ENCODE measurements around the gene RTN4R. TPM values are rescaled to one million over a fixed set of nuclear protein-coding genes. Genes with fewer than 3 reads are reported as not detected.

The RTN4R gene
- total RNA-seq, 4 donors from 2014 or later = 5.0 to 12.9 TPM; not detected in 2

GRCh38 chr22:20256027-20256426, 12.1 kb downstream of the RTN4R start:
- intact Hi-C loops (cut with DNase I; ENCODE audit: low total_unique reads) = no loop called here
- Histone ChIP-seq H3K4me3 (no peak overlapping the region), H3K27me3 (no peaks in the 10 kb centered on the region), H3K4me1 (no peaks in the 10 kb centered on the region), H3K36me3 (no peaks in the 10 kb centered on the region), H3K27ac (no peak overlapping the region), H3K9me3 (no peaks in the 10 kb centered on the region)
- TF ChIP-seq CTCF (IDR thresholded peaks at IDR 0.05) = no peak
- no peak for TF ChIP-seq POLR2A (IDR thresholded peaks at IDR 0.05)
- no peak for DNase-seq

GRCh38 chr22:20254975-20255946, 12.9 kb downstream of the RTN4R start:
- Histone ChIP-seq H3K9me3 (no peaks in the 10 kb centered on the region), H3K27me3 (no peaks in the 10 kb centered on the region), H3K27ac (no peak overlapping the region), H3K36me3 (no peaks in the 10 kb centered on the region), H3K4me3 (no peak overlapping the region), H3K4me1 (no peaks in the 10 kb centered on the region)
- no peak for TF ChIP-seq POLR2A (IDR thresholded peaks at IDR 0.05)
- no peak for TF ChIP-seq CTCF (IDR thresholded peaks at IDR 0.05)
- intact Hi-C loops (cut with DNase I; ENCODE audit: low total_unique reads) = no loop called here
- DNase-seq = no peak

- Histone ChIP-seq H3K27ac (no peak overlapping the region), H3K4me3 (no peak overlapping the region), H3K27me3 (no peaks in the 10 kb centered on the region), H3K36me3 (no peaks in the 10 kb centered on the region), H3K9me3 (no peaks in the 10 kb centered on the region), H3K4me1 (peaks cover 0 to 16% of the 10 kb centered on the region in 2 donors)
- no peak for DNase-seq
- intact Hi-C loops (cut with DNase I; ENCODE audit: low total_unique reads) = no loop called here
- TF ChIP-seq CTCF (IDR thresholded peaks at IDR 0.05) (no peak), POLR2A (IDR thresholded peaks at IDR 0.05) (no peak)
Measured at GRCh38 chr22:20253161-20253560, 15.0 kb downstream of the RTN4R start.

GRCh38 chr22:20251981-20252380, 16.1 kb downstream of the RTN4R start:
- intact Hi-C loops (cut with DNase I; ENCODE audit: low total_unique reads) = no loop called here
- no peaks in the 10 kb centered on the region for H3K36me3 ChIP-seq
- H3K27me3 ChIP-seq = no peaks in the 10 kb centered on the region
- no peak overlapping the region for H3K27ac ChIP-seq
- H3K9me3 ChIP-seq = no peaks in the 10 kb centered on the region
- H3K4me3 ChIP-seq = no peak overlapping the region
- peaks cover 0 to 16% of the 10 kb centered on the region in 2 donors for H3K4me1 ChIP-seq
- TF ChIP-seq CTCF (IDR thresholded peaks at IDR 0.05) (no peak), POLR2A (IDR thresholded peaks at IDR 0.05) (no peak)
- no peak for DNase-seq

GRCh38 chr22:20251491-20251890, 16.6 kb downstream of the RTN4R start:
- no peak for TF ChIP-seq CTCF (IDR thresholded peaks at IDR 0.05)
- TF ChIP-seq POLR2A (IDR thresholded peaks at IDR 0.05) = no peak
- intact Hi-C loops (cut with DNase I; ENCODE audit: low total_unique reads) = no loop called here

More at GRCh38 chr22:20251491-20251890, 16.6 kb downstream of the RTN4R start:
- Histone ChIP-seq H3K27ac (no peak overlapping the region), H3K9me3 (no peaks in the 10 kb centered on the region), H3K36me3 (no peaks in the 10 kb centered on the region), H3K4me3 (no peak overlapping the region), H3K4me1 (peaks cover 0 to 16% of the 10 kb centered on the region in 2 donors), H3K27me3 (no peaks in the 10 kb centered on the region)
- DNase-seq = no peak

Data from uterus (tissue), 4 donors.